NCI-H1105 treated with DMSO at 0.1 percent for 48 hours (cell line): ENCODE measurements around the gene UGT1A9.
A peak's percentile ranks its signal among the peaks of the same experiment; 100 is the strongest.
"Not testable (repeated sequence)": the region's sequence is repeated elsewhere in the genome, so short reads cannot be mapped to it uniquely, and the experiment has no call there.

Source experiments
- DNase-seq: peaks from one replicate; lab custom pipeline; 2025; lab: John Stamatoyannopoulos, UW

Gene UGT1A9

DNA sequence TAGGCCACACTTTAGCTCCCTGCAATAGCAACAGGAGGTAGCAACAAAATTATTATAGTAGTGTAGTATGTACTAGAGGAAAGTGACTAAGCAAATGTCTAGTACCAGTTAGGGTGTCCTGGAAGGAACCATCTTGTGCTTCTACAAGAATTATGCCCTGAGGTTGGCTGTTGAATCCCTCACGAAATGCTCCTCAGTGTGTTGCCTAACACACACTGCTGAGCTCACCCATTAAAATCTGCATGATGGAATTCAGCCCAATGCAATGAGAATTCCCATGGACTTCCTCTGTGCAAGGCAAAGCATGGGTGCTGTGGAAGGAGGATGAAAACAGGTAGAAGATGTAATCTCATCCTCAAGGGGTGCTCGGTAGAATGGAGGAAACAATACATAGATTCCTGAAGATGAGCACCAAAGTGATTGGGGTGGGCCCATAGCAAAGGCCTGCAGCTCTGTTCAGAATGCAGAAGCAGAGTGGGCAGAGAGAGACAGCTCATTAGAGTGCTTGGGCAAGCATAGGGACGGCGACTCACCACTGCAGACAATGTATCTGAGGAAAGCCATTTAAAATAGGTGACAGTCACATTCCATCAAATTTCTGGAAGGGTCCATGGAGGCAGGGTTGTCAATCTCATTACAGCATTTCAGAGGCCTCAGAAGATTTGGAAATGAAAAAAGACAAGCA lies 8.8 kb downstream of the UGT1A9 start:
- no peak for DNase-seq

DNA sequence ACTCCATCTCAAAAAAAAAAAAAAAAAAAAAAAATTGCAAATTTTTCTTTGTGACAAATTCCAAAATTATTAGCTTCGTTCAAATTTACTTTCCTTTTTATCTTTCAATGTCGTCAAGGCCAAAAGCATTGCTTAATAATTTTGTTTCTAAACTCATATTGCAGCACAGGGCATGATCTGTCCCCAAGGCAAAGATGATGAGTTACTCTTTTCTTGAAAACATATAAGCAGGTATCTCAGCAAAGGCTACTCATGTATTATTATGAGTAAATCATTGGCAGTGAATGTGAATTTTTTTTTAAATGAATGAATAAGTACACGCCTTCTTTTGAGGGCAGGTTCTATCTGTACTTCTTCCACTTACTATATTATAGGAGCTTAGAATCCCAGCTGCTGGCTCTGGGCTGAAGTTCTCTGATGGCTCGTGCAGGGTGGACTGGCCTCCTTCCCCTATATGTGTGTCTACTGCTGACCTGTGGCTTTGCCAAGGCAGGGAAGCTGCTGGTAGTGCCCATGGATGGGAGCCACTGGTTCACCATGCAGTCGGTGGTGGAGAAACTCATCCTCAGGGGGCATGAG lies 9.9 kb downstream of the UGT1A9 start, which contains the start of gene UGT1A7:
Gene UGT1A7, plus strand, starts transcription at position 381 of the 579 bp plus-strand sequence. Its CDS starts 37 bp downstream, at position 418.
- no peak for DNase-seq

DNA sequence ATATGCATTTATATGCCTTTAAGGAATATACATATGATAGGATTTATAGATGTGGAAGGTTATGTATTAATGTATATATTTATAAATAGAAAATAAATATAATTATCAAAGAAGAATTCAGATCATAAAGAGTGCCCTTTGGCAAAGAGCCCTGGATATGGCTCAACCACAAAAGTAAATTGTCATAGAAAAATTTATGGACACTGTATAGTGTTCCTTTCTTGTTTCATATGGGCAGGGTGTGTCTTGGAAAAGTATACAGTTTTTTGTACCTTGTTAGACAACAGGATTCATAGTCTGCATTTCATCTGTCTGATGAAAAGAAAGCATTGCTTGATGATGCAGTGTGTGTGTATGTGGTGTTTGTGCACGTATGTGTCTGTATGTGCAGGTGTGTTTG lies 12.9 kb downstream of the UGT1A9 start:
- DNase-seq, result no peak

DNA sequence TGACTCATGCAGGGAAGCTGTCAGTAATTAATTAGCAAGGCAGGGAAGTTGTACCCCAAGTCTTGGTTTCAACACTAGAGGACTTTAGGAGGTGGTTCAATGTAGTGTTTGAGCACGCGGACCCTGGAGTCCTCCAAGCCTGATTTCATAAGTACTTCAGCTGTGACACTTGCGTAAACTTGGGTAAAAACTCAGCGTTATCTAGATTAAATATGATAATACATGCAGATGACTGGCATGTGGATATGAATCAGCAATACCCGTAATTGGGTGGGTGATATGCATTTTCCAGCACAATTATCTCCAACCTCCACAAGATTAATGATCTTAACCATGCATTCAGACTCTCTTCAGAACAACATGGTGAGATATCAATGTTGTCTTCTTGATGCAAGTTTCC lies 15.2 kb downstream of the UGT1A9 start:
- DNase-seq, result no peak

DNA sequence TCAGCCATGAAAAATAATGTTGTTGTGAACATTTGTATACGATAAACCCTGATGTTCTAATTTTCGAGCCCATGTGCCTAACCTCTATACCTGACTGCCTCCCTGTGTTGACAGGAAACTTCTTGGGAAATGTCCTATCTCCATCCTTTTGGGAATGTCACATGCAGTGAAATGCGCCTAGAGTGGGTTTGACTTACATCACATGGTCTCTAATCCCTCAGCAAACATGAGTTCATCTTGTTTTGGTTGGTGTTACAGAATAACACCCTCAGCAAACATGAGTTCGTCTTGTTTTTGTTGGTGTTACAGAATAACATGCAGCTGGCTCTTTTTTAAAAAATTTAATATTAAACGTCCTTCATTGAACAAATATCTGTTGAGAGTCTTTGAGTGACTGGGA lies 16.6 kb downstream of the UGT1A9 start:
- no peak for DNase-seq

DNA sequence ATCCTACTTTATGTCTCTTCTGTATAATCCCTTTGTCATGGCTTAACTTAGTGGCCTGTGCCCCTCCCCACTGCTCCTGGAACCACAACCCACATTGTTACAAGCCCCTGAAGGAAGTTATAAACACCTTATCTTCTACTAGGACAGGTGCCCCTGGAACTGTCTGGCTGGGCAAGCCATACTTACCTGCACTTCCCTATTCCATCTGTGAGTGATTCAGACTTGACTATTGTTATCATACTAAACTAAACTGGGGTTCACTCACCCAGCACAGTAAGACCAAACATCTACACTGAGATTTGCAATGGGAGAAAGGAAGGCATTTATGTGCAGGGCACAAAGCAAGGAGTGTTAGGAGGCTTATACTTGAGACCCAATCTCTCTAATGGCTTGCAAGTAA lies 17.3 kb downstream of the UGT1A9 start:
- DNase-seq, result no peak

- no peak for DNase-seq
These were observed 17.8 kb downstream of the UGT1A9 start for GRCh38 chr2:233689501-233689900.

DNA sequence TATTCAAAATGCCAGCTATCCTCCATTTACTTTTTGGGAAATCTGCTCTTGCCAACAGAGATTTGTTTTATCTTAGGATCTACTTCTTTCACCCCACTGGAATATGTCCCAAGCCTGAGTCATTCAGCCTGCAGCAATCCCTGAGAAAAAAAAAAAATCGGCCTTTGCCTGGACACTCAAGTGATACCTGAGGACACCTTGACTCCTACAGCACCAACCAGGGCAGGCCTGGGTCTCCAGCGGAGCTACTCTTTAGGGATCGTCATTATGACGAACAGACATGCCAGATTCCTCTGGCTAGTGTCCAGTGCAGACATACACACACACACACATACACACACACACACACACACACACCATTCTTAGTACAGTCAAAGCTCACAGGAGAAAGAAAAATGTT lies 18.7 kb downstream of the UGT1A9 start:
- DNase-seq, result no peak

DNA sequence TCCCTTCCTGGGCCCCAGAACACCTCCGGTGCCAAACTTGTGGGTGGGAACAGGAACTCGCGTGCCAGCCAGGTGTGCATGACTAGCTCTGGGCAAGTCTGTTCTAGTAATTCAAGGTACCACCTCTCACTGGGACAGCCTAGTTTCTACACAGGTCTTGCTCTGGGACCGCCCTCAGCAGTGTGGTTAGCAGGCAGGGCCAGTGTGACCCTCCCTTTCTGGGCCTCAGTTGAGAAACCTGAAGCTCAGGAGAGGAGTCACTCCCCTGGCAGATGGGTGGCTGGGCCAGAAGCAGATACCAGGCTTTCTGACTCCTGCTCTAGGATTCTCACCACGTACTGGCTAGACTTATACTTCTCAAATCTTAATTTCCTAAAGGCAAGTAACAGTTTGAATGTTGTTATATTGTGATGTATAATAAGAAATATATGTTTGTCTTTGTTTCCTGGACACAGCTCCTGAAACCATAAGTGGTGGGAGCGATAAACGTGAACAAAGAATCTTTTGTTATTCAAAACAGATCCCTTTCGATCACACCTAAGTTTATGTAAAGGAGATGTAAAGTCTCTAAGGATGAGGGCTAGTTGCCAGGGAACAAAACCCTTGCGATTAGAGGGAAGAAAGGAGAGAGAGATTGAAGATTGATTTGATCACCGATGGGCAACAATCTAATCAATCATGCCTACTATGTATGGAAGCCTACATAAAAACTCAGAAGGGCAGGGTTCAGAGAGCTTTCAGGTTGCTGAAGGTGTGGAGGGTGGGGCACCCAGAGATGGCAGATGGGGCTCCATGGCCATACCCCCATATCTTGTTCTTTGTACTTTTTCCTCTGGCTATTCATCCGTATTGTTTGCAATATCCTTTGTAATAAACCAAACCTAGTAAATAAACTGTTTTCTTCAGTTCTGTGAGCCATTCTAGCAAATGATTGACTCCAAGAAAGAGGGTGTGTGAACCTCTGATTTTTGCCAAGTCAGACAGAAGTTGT lies 20.0 kb downstream of the UGT1A9 start:
- DNase-seq, result no peak

GRCh38 chr2:233692648-233693047 lies 20.9 kb downstream of the UGT1A9 start, which contains the start of gene UGT1A6:
Gene UGT1A6, plus strand, starts transcription at chr2:233692890. Its CDS starts 115 bp downstream, at chr2:233693005.
- no peak for DNase-seq

GRCh38 chr2:233693963-233694362 lies 22.3 kb downstream of the UGT1A9 start:
- DNase-seq, result no peak

- DNase-seq, result no peak
These were observed 27.0 kb downstream of the UGT1A9 start for GRCh38 chr2:233698740-233699139.

- DNase-seq, result no peak
These were observed 27.8 kb downstream of the UGT1A9 start for GRCh38 chr2:233699424-233700027.

DNA sequence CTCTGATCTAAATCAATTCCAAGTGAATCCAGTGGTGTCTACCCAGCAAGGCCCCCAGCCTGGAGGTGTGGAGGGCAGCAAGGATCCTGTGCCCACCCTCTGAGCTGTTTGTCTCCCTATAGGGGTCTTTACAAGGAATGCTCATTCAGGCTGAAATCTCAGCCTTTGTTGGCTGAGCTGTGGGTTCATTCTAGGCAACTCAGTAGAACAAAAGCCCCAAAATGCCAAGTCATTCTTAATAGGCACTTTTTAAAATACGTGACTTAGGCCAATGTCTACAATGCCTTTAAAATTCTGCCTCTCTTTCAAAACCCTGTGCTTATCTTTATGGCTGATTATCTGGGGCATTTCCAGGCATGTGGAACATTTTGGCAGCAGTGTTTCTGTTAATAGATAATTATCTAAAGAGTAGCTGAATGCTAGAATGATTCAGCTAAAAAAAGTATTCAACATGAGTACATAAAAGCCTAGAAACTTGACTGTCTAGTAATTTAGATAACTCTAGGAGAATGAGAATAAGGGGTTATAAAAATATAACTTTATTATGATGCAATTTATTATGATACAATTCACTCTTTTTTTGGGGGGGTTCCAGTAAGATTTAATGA lies 28.4 kb downstream of the UGT1A9 start:
- peak; percentile 66 for DNase-seq

- DNase-seq, result not testable (repeated sequence)
These were observed 29.1 kb downstream of the UGT1A9 start for GRCh38 chr2:233700842-233701241.

DNA sequence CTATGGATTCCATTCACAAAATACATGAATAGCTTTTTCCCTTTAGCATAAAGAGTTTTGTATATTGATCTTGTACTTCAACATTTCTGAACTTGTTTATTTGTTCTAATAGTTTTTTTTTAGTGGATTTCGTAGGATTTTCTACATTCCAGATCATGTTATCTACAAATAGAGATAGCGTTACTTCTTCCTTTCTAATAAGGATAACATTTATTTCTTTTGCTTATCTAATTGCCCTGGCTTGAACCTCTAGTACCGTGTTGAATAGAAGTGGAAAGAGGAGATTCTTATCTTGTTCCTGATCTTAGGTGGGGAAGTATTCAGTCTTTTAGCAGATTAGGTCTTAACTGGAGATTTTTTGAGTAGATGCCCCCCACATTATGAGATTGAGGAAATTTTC lies 30.5 kb downstream of the UGT1A9 start:
- no peak for DNase-seq

DNA sequence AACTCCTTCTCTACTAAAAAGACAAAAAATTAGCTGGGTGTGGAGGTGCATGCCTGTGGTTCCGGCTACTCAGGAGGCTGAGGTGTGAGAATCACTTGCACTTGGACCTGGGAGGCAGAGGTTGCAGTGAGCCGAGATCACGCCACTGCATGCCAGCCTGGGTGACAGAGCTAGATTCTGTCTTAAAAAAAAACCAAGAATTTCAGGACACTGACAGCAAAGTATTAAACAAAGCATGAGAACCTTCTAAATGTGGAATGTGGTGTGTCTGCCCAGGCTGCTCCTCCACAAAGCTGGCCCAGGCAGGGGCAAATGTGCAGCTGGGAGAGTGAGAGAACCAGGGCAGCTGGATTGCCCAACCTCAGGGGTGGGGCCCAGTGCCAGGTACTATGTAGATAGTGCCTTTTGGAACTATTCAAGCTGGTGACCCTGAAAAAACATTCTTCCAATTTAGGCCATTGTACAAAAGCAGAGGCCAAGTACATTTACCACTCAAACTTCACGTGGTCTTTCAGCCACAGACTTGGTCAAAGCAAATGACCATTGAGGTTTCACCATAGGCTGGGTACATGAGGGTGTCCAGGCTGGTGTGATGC lies 34.3 kb downstream of the UGT1A9 start:
- no peak for DNase-seq

- no peak for DNase-seq
These were observed 35.0 kb downstream of the UGT1A9 start for GRCh38 chr2:233706720-233707119.

- DNase-seq, result no peak
These were observed 36.4 kb downstream of the UGT1A9 start for GRCh38 chr2:233707940-233708644.

GRCh38 chr2:233708942-233709341 lies 37.2 kb downstream of the UGT1A9 start:
- no peak for DNase-seq
